Chondrocyte (in vitro differentiated cells): ENCODE data around the gene EEF1AKMT4. TPM values are rescaled to one million over a fixed set of nuclear protein-coding genes. Genes with fewer than 3 reads are reported as not detected.

Source experiments
- DNase-seq: peaks from one replicate; pipeline ENCODE4 v3.0.0; 2021; ENCODE audit warnings: mixed read lengths, low spot score
- H3K27ac Mint-ChIP-seq: one replicate; pipeline ENCODE4 v1.8.0; 2021; ENCODE audit warnings: mild to moderate bottlenecking, moderate library complexity, mixed read lengths; ENCODE audit not compliant: unreplicated experiment
- H3K27me3 Mint-ChIP-seq: 2 replicates; pipeline ENCODE4 v1.8.0; 2021; ENCODE audit warnings: low read depth, mixed read lengths
- H3K36me3 Mint-ChIP-seq: 2 replicates; pipeline ENCODE4 v1.8.0; 2021; ENCODE audit warnings: low read depth, mixed read lengths
- H3K4me1 Mint-ChIP-seq: 2 replicates; pipeline ENCODE4 v1.8.0; 2021; ENCODE audit warnings: low read depth, mild to moderate bottlenecking, mixed read lengths
- H3K4me3 Mint-ChIP-seq: one replicate; pipeline ENCODE4 v1.8.0; 2021; ENCODE audit warnings: mild to moderate bottlenecking, moderate library complexity, mixed read lengths; ENCODE audit not compliant: unreplicated experiment
- H3K9me3 Mint-ChIP-seq: 2 replicates; pipeline ENCODE4 v1.8.0; 2021; ENCODE audit warnings: low read depth, mixed read lengths
- CTCF ChIP-seq: fragments of 200-600 bp; sonication (generic); IDR thresholded peaks from 2 replicates; pipeline ENCODE4 v1.5.0; 2021; ENCODE audit warnings: antibody characterized with exemption, mild to moderate bottlenecking, moderate library complexity
- total RNA-seq: library from RNA; stranded (reverse); gene quantifications from 3 replicates; pipeline ENCODE4 v1.2.1, GENCODE V29; 2021

The EEF1AKMT4 gene
- total RNA-seq, 1 donor from 2014 or later, result 4.3 TPM

- TF ChIP-seq CTCF, result no peak
- Mint-ChIP-seq H3K27me3 (peaks cover 46% of the 10 kb centered on the region), H3K9me3 (no peaks in the 10 kb centered on the region), H3K36me3 (peaks cover 3% of the 10 kb centered on the region), H3K4me1 (peaks cover 12% of the 10 kb centered on the region), H3K27ac (no peak overlapping the region), H3K4me3 (peak overlapping the region; percentile 60)
- peak; percentile 65 for DNase-seq
Observed at GRCh38 chr3:184228376-184229137, 20.9 kb upstream of the EEF1AKMT4 start.

GRCh38 chr3:184229394-184230080 is 19.9 kb upstream of the EEF1AKMT4 start, which contains the start of gene VWA5B2:
Gene VWA5B2, plus strand, starts transcription at chr3:184229585. Its CDS starts 944 bp downstream, at chr3:184230529.
- Mint-ChIP-seq H3K36me3 (peaks cover 3% of the 10 kb centered on the region), H3K4me1 (peaks cover 12% of the 10 kb centered on the region), H3K4me3 (peak within 1 kb of the TSS; percentile 60), H3K27me3 (peaks cover 43% of the 10 kb centered on the region), H3K27ac (no peak within 1 kb of the TSS), H3K9me3 (no peaks in the 10 kb centered on the region)
- no peak for DNase-seq
- peak; percentile 33 for TF ChIP-seq CTCF

GRCh38 chr3:184230081-184230602 is 19.3 kb upstream of the EEF1AKMT4 start:
- H3K4me1 Mint-ChIP-seq, result peaks cover 12% of the 10 kb centered on the region
- no peak overlapping the region for H3K4me3 Mint-ChIP-seq
- H3K27ac Mint-ChIP-seq, result no peak overlapping the region
- H3K9me3 Mint-ChIP-seq, result no peaks in the 10 kb centered on the region
- TF ChIP-seq CTCF, result no peak
- peaks cover 3% of the 10 kb centered on the region for H3K36me3 Mint-ChIP-seq
- no peak for DNase-seq
- H3K27me3 Mint-ChIP-seq, result peaks cover 39% of the 10 kb centered on the region

GRCh38 chr3:184230603-184231528 is 18.6 kb upstream of the EEF1AKMT4 start:
- Mint-ChIP-seq H3K4me1 (peaks cover 12% of the 10 kb centered on the region), H3K4me3 (peak overlapping the region; percentile 63), H3K9me3 (no peaks in the 10 kb centered on the region), H3K36me3 (peaks cover 3% of the 10 kb centered on the region), H3K27ac (no peak overlapping the region), H3K27me3 (peaks cover 37% of the 10 kb centered on the region)
- DNase-seq, result no peak
- TF ChIP-seq CTCF, result no peak
